Left colon (tissue), 2 donors: Measurements from ENCODE around the gene SELENOW. TPM values are rescaled to one million over a fixed set of nuclear protein-coding genes. Genes with fewer than 3 reads are reported as not detected.
"Not testable (repeated sequence)": the region's sequence is repeated elsewhere in the genome, so short reads cannot be mapped to it uniquely, and the experiment has no call there.

Experiments
- ATAC-seq: fragments of 200-7000 bp; cut with Tn5 transposase; one replicate; pipeline ENCODE4 v1.9.1; 2020; ENCODE audit warnings: mild to moderate bottlenecking, moderate library complexity
- DNase-seq, 2 donors: peaks; one replicate each; pipeline ENCODE4 v3.0.0-alpha.2; 2020
- intact Hi-C, 2 donors: fragments of 100-400 bp; cut with DNase I in 1 of 2; cut with micrococcal nuclease in 1 of 2; formaldehyde crosslinking; loops; one replicate each; pipeline versions ENCODE4 v1.11.2 to v1.14.0; 2022; cut with DNase I, micrococcal nuclease
- long read RNA-seq: library from polyadenylated mRNA; unstranded; transcript quantifications from one replicate; pipeline ENCODE4 v2.0.0, GENCODE V29; 2021
- total RNA-seq, 2 donors: library from RNA; stranded (reverse); fragmentation: NEBNext Ultra II Directional; extraction: Animal tissue kit (Norgen Biotek cat#: 25700); gene quantifications; one replicate each; pipeline ENCODE4 v1.2.1, GENCODE V29; 2021
- donor health status: DM: no; HTN: no; CAD: no.
- donor health status: DM: yes; HTN: yes; CAD: no.

Gene SELENOW
- 100 to 1,000 TPM; 274 to 323 TPM for total RNA-seq
- long read RNA-seq, transcript SELENOW-215 (1 exons, 2,503 nt) = minor isoform, 9 of 108 reads
- long read RNA-seq, transcript SELENOW-212 (6 exons, 888 nt) = major isoform, 95 of 108 reads
- long read RNA-seq, partial matches to known transcripts = 0 of 108 reads
- long read RNA-seq, other reads (novel, unspliced or antisense) = 0 of 108 reads

DNA sequence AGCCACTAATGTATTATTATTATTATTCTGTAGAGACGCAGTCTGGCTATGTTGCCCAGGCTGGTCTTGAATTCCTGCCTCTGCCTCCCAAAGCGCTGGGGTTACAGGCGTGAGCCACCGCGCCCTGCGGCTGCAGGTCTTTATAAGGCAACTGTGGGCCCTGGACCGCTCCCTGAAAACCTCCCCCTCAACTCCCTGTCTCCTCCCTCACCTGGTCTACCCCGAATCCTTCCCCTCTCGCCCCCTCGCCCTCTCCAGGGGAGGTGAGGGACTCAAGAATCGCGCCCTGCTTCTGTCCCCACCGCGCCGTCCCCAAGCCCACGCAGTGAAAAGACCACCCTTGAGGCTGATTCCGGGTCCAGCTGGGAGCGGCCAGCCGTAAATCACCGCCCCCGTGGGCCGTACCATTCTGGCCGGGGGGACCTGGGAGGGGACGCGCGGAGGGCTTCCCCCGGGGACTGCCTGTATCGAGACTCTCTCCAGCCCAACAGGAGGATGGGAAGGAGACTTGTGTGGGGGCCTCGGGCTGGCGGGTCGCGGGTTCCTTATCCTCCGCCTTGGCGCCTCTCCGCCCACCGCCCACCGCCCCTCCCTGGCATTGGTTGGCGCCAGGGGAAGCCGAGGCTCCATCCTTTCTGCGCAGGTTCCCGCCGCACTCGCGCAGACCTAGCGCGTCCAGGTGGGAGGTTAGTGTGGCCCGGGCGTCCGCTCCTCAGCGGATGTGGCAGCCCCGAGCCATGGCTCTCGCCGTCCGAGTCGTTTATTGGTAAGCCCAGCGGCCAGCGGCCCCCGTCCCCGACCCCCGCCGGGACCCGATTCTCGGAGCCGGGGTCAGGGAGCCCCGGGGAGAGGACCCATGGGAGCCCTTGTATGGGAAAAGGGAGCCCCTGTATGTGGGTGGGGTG is at the start of gene SELENOW:
TSS of gene SELENOW (plus strand) at position 655 of the 905 bp plus-strand sequence. CDS start at position 738, 83 bp downstream.
- DNase-seq (peak; percentile 81 to 88), ATAC-seq (peak; percentile 79)
- intact Hi-C loops = no loop called here

DNA sequence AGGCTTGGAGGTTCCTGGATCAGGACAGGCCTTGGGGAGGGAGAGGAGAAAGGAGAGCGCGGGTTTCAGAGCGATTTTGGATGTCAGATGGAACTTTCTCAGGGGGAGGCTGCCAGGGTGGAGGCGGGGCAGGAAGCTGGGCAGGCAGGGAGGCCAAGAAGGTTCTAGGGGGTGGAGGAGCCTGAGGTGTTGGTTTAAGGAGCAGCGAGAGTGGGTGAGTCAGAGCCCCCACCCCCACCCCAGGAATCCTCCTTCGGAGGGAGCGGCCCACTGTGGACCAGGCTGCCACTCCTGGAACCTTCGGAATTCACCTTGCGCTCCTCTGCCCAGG is 49.1 kb upstream of the SELENOW start:
- intact Hi-C loops = no loop called here
- ATAC-seq (peak; percentile 59), DNase-seq (no peak)

DNA sequence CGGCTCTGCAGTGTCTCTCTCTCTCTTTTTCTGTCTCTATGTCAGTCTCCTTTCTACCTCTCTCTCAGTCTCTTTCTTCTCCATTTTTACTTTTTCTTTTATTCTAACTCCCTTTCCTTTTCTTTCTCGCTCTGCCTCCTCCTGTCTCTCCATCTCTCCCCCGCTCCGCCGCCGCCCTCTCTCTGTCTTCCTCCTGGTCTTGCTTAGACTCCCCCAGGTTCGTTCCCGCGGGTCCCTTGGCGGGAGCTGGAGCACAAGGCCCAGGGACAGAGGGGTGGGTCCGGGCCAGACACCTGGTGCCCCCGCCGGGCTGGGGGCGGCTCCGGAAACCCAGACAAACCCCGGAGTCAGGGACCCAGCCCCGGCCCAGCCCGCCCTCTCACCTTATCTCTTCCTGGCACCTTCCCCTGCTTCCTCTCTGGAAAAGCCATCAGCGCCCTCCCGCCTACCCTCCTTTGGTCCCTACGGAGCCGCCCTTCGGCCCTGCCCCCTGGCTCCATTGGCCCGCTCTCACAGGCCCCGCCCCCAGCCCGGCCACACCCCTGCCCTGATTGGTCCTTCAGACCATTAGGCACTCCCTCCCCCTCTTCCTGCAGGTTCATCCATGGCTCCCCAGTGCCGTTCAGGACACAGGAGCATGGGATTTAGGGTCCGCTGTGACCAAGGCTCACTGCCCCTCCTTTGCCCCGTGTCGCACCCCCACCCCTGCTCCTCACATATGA is 48.5 kb upstream of the SELENOW start:
- DNase-seq (peak in 1 of 2 donors; percentile 54), ATAC-seq (peak; percentile 88)
- intact Hi-C loops = no loop called here

DNA sequence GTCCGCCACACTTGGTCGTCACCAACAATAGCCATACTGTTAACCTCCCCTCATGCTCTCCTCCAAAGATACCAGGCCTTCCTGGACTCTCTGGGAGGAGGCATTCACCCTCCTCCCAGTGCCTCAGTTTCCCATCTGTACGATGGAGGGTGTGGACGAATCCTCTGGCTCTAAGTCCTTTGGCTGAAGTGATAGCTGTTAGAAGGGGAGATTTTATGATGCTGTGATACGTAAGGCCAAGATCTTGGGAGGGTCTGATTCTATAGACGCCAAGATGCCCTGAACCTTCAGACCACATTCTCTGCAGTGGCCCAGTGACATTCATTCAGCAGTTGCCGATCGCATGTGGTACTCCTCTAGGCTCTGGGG is 48.0 kb upstream of the SELENOW start:
- intact Hi-C loops = no loop called here
- DNase-seq (no peak), ATAC-seq (no peak)

DNA sequence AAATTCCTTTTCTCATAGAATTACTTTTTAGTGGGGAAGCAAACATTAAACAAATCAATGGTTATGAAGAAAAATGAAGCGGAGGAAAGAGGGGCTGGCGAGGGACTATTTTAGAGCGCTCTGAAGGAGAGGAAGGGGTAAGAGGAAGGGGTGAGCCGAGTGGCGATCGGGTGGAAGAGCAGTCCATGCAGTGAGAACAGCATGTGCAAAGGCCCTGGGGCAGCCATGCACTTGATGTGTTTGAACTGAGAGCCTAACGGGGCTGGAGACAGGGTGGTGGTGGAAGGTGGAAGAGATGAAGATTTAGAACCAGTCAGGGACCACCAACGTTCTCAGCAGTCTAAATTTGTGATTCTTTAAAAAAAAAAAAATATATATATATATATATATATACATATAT is 47.6 kb upstream of the SELENOW start:
- intact Hi-C loops = no loop called here
- no peak for DNase-seq
- no peak for ATAC-seq

- intact Hi-C loops = no loop called here
- DNase-seq = no peak
- ATAC-seq = no peak
These were observed 43.4 kb upstream of the SELENOW start for GRCh38 chr19:47735131-47735530.

- no peak for ATAC-seq
- intact Hi-C loops = no loop called here
- no peak for DNase-seq
These were observed 37.5 kb upstream of the SELENOW start for GRCh38 chr19:47740866-47741519.

DNA sequence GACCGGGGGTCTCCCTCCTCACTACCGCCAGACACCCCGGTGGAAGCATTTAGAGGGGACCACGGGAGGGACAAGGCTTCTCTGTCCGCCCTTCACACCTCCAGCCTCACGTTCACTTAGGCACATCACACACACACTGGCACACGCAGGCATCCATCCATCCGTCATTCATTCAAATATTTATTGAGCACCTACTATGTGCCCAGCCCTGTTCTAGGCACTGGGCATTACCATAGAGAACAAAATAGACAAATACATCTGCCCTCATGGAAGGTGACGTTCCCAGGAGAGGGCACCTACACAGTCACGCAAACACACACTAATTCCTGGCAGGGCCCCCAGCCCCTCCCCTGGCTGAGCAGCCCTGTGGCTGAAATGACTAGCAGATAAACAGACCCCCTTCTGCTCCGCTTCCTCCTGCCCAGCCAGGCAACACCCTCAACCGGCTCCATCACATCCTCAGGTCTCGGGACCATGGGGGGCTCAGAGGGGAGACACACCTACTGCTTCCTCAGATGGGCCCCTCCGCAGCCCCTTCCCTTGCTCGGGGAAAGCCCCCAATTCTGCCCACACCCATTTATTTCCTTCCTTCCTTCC is 36.9 kb upstream of the SELENOW start:
- no peak for DNase-seq
- intact Hi-C loops = loop anchor here in 1 of 2 donors (2.0 kb wide), 1 partner anchor 29 kb away; the partner anchor contains the start of gene EHD2
- no peak for ATAC-seq

- DNase-seq (no peak), ATAC-seq (no peak)
- intact Hi-C loops = loop anchor here in 1 of 2 donors (2.0 kb wide), 1 partner anchor 30 kb away; the partner anchor contains the start of gene EHD2
These were observed 35.9 kb upstream of the SELENOW start for GRCh38 chr19:47742634-47743033.

DNA sequence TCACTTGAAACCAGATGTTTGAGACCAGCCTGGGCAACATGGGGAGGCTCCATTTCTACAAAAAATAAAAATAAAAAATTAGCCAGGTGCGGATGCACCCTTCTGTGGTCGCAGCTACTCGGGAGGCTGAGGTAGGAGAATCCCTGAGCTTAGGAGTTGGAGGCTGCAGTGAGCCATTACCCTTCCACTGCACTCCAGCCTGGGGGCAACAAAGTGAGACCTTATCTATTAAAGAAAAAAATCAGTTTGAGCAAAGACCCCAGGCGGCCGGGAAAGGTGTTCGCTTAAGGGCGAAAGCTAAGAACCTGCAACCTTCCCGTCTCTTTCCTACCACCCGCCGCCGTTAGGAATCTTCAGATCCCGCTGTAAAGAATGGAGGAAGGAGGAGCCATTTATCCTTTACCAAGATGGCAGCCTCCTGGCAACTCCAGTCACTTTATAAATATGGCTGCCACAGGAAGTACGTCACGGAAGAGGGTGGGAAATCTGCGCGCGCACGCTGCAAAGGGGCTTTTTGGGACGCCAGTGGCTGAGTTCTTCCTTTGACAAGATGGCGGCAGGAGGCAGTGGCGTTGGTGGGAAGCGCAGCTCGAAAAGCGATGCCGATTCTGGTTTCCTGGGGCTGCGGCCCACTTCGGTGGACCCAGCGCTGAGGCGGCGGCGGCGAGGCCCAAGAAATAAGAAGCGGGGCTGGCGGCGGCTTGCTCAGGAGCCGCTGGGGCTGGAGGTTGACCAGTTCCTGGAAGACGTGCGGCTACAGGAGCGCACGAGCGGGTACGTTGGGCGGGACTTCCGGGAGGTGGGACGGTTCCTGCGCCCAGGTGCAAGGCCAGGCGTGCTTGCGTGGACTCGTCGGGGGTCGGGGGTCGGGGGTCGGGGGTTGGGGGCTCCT is 33.2 kb upstream of the SELENOW start, which contains the start of gene NOP53:
TSS of gene NOP53 (plus strand) at position 537 of the 892 bp plus-strand sequence. CDS start at position 551, 14 bp downstream.
- DNase-seq = peak; percentile 96 to 98
- intact Hi-C loops = no loop called here
- peak; percentile 85 for ATAC-seq

DNA sequence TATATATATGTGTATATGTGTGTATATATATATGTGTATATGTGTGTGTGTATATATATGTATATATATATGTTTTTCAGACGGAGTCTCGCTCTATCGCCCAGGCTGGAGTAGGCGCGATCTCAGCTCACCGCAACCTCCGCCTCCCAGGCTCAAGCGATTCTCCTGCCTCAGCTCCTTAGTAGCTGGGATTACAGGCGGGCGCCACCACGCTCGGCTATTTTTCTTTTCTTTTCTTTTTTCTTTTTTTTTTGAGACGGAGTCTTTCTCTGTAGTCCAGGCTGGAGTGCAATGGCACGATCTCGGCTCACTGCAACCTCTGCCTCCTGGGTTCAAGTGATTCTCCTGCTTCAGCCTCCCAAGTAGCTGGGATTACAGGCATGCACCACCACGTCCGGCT is 32.4 kb upstream of the SELENOW start:
- DNase-seq, ATAC-seq, intact Hi-C loops: not testable (repeated sequence)

- intact Hi-C loops = no loop called here
- DNase-seq (no peak), ATAC-seq (no peak)
These were observed 29.2 kb upstream of the SELENOW start for GRCh38 chr19:47749326-47749725.

- ATAC-seq = no peak
- DNase-seq = no peak
- intact Hi-C loops = no loop called here
These were observed 27.8 kb upstream of the SELENOW start for GRCh38 chr19:47750752-47751151.

GRCh38 chr19:47752440-47753211 is 25.9 kb upstream of the SELENOW start:
- DNase-seq = no peak
- ATAC-seq = no peak
- intact Hi-C loops = no loop called here

- DNase-seq = no peak
- intact Hi-C loops = no loop called here
- ATAC-seq = no peak
These were observed 24.1 kb upstream of the SELENOW start for GRCh38 chr19:47754206-47755064.
